Myocyte (in vitro differentiated cells): ENCODE measurements around the gene SNX30. TPM values are rescaled to one million over a fixed set of nuclear protein-coding genes. Genes with fewer than 3 reads are reported as not detected.

Source experiments
- DNase-seq: peaks from one replicate; pipeline ENCODE4 v3.0.0-alpha.2; 2012; ENCODE audit warnings: low read depth
- total RNA-seq: library from RNA; depleted of rRNA; stranded (reverse); fragments of >200 nt; gene quantifications from 2 replicates; pipeline ENCODE4 v1.2.3, GENCODE V29; 2014

The SNX30 gene
- total RNA-seq, 1 donor from 2014 or later: 6.2 TPM

GRCh38 chr9:112752334-112753125 is 2.0 kb downstream of the SNX30 start:
- no peak for DNase-seq

DNA sequence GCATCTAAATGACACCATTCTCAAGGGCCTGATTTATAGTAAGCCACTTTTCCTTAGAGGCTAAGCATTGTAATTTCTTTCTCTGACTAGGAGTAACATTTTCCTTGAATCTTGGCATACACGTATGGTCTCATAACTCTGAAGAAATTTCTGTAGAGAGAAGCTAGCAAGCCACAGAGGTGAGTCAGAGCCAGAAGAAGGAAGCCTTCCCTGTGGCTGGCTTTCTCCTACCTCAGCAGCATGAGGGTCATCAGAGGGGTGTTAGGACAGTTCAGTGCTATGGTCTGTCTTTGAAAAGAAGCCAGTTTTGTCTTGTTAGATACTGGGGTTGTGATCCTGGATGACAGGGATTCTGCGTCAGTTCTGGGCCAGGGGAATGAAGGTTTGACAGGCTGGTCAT is 3.2 kb downstream of the SNX30 start:
- peak; percentile 17 for DNase-seq

DNA sequence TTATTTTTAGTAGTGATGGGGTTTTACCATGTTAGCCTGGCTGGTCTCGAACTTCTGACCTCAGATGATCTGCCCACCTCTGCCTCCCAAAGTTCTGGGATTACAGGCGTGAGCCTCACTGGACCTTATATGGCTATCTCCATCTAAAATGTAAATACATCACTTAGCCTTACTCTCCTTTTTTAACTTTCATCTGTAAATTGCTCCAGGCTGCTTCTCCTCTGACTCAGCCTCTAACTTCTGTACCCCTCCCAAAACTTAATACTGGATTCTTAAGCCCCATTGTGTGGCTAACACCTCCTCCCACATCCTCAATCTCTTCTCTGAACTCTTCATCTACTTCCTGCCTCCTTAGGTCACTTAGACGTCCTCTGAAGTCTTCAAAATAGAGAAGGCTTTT is 4.0 kb downstream of the SNX30 start:
- no peak for DNase-seq

DNA sequence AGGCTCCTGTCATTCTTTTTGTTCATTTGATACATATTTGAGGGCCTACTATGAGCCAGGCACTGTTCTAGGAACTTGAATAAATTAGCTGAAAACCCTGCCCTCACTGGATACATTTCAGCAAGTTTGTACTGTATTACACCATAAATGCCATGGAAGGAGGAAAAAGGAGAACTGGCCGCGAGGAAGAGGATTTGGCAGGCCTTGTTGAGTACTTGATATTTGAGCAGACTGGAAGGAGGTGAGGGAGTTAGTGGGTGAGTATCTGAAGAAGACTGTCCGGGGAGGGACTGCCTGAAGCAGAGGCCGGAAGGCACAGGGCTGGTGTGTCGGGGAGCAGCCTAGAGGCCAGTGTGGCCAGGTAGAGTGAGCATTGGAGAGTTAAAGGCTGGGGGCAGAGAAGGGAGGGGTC is 4.5 kb downstream of the SNX30 start:
- DNase-seq: no peak

GRCh38 chr9:112755675-112756074 is 5.1 kb downstream of the SNX30 start:
- no peak for DNase-seq

- DNase-seq: peak; percentile 18
These were observed 6.8 kb downstream of the SNX30 start for GRCh38 chr9:112757282-112757883.

GRCh38 chr9:112757940-112758339 is 7.4 kb downstream of the SNX30 start:
- DNase-seq: no peak

- no peak for DNase-seq
These were observed 10.3 kb downstream of the SNX30 start for GRCh38 chr9:112760821-112761220.

DNA sequence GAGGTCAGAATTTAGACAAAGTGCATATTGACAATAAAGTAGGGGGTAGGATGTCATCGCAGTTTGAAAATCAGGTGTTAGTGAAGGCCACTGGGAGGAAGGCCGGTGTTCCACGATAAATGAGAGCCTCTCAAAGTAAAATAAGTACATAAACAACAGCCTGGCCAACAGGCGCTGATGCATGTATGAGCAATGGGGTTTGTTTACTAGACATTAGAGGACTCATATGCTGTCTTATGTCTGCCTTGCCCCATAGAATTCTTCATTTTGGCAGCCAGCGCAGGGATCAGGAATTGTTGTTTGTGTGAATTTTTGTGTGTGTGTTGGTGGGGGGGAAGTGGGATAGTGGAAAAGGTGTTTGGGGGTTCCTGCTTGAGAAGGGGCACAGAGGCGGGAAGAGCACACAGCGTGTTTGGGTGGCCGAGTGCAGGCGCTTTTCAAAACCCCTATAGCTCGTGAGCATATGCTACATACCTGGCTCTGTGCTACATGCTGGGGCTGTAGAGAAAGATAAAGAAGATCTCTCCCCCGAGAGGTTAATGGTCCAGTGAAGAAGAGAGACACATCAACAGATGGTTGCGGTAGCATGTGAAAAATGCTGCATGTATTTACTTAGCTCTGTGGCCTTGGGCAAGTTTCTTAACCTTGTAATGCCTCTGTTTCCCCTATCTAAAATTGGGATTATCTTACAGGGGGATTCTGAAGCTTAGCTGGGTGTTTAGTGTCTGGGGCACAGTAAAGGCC is 11.5 kb downstream of the SNX30 start:
- no peak for DNase-seq

DNA sequence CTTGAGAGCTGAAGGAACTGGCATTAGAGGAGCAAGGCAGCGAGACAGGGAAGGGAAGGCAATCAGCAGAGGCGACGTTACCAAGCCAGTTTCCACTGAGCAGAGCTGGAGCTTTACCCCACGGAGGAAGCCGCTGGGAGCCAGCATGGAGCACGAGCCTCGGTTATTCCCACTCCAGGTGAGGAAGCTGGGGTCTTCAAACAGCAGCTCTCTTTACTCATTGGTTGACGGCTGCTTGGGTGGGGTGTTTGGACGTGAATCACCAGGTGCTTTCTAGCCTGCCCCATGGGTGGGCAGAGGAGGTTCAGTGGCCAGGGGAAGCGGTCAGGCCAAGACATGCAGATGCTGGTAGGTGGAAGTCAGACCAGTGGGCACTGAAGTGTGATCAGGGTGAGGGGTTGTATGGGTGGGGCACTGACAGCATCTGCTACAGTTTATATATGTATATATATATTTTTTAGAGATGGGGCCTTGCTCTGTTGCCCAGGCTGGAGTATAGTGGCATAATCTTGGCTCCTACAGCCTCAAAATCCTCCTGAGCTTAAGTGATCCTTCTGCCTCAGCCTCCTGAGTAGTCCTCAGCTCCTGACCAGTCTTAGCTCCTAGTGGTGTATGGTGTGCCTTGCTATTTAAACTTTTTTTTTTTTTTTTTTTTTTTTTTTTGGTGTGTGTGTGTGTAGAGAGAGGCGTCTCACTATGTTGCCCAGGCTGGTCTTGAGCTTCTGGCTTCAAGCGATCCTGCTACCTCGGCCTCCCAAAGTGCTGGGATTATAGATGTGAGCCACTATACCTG is 12.4 kb downstream of the SNX30 start:
- DNase-seq: no peak

- no peak for DNase-seq
These were observed 13.8 kb downstream of the SNX30 start for GRCh38 chr9:112764344-112764743.

GRCh38 chr9:112764837-112765236 is 14.3 kb downstream of the SNX30 start:
- DNase-seq: no peak

DNA sequence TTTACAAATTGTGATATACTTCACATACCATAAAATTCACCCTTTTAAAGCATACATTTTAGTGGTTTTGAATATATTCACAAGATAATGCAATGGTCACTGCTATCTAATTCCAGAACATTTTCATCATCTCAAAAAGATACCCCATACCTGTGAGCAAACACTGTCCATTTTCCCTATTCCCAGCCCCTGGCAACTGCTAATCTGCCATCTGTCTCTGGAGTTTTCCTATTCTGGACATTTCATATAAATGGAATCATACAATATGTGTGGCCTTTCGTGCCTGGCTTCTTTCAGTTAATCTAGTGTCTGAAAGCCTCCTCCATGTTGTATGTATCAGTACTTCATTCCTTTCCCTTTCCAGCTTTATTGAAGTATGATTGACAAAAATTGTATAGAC is 14.7 kb downstream of the SNX30 start:
- DNase-seq: no peak

- DNase-seq: no peak
These were observed 21.0 kb downstream of the SNX30 start for GRCh38 chr9:112771359-112772214.

DNA sequence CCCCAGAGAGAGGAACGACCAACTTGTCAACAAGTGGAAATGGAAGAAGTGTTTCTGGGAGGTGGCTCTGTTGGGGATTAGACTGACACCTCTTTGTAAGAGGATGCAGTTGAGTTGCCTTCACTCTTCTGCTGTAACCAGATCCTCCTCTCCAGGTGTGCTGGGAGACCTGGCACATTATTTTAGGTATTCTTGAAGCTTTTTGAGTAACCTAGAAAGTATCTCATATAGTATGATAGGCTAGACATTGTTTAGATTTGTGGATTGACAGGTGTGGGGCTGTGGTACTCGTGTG is 21.6 kb downstream of the SNX30 start:
- DNase-seq: no peak

DNA sequence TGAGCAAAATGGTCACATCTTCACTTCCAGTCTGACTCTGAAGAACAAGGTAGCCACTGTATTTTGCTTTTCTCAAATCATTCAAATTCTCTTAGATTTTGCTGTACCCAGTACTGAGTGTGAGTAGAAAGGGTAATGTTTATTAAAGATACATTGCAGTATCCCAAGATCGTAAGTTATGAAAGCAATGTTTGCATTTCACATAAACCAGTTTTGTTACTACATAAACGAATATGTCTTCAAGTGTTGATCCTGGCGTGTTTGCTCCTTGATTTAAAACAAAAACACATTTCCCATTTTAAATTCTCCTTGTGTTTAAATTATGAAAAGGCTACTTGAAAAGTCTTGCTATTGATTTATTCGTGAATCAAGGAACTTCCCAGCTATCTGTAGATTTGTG is 22.0 kb downstream of the SNX30 start:
- no peak for DNase-seq

DNA sequence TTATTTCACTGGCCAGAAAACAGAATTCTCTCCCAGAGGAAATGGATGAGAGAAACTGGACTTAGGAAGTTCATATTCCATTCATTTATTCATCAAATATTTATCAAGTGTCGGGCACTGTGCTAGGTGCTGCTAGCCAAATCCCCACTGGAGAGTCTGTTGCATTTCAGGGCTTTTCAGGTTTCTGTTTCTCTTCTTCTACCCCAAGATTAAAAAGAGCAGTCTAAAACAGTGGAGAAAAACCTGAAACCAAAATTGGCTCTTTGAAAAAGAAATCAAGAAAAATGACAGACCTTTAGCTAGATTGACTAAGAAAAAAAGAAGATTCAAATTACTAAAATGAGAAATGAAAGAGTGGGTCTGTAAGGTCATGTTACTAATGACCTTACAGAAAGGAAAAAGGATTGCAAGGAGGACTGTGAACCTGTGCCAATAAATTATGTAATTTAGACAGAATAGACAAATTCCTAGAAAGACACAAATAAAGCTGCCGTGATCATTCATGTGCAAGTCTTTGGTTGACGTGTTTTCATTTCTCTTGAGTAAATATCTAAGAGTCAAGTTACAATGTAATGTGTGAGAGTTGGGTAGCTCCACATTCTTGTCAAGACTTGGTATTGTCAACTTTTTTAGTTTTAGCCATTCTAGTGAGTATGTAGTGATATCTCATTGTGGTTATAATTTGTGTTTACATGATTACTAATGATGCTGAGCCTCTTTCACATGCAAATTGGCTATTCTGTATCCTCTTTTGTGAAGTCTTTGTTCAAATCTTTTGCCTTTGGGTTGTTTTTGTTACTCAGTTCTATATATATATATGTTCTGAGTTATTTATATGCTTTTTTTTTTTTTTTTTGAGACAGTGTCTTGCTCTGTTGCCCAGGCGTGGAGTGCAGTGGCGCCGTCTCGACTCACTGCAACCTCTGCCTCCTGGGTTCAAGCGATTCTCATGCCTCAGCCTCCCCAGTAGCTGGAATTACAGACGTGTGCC is 23.7 kb downstream of the SNX30 start:
- DNase-seq: peak; percentile 37

DNA sequence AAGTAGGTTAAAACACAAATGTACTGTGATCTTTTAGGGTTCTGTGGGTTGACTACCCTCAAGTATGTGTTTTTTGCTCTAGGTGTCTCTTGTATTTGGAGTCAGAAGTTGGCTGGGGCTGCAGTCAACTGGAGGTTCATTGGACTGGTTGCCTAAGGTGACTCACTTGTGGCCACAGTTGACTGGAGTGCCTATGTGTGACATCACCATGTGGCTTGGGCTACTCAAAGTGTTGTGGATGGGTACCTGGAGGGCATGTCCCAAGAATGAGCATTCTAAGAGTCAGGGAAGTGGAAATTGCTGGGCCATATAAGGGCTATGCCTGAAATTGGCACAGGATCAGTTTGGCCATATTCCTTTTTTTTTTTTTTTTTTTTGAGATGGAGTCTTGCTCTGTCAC is 27.4 kb downstream of the SNX30 start:
- DNase-seq: peak; percentile 40

- peak; percentile 10 for DNase-seq
These were observed 30.0 kb downstream of the SNX30 start for GRCh38 chr9:112780450-112781036.
